GOT3 (cell line): ENCODE data around the gene MSRB3.
"Not testable (repeated sequence)": the region's sequence is repeated elsewhere in the genome, so short reads cannot be mapped to it uniquely, and the experiment has no call there.

Experiments
- DNase-seq: peaks from one replicate; lab custom pipeline; 2025; ENCODE audit warnings: mixed read lengths; lab: John Stamatoyannopoulos, UW

Gene MSRB3

GRCh38 chr12:65287426-65287825 lies 8.9 kb downstream of the MSRB3 start:
- DNase-seq, result no peak

GRCh38 chr12:65292241-65292640 lies 13.8 kb downstream of the MSRB3 start:
- DNase-seq, result no peak

- no peak for DNase-seq
Measured at GRCh38 chr12:65293735-65294134, 15.3 kb downstream of the MSRB3 start.

- no peak for DNase-seq
Measured at GRCh38 chr12:65294641-65295262, 16.3 kb downstream of the MSRB3 start.

GRCh38 chr12:65296508-65297265 lies 18.2 kb downstream of the MSRB3 start:
- DNase-seq, result no peak

GRCh38 chr12:65300097-65300496 lies 21.6 kb downstream of the MSRB3 start:
- no peak for DNase-seq

GRCh38 chr12:65300679-65301349 lies 22.3 kb downstream of the MSRB3 start:
- DNase-seq, result no peak

GRCh38 chr12:65302891-65303290 lies 24.4 kb downstream of the MSRB3 start:
- DNase-seq, result no peak

GRCh38 chr12:65305346-65305950 lies 27.0 kb downstream of the MSRB3 start:
- no peak for DNase-seq

GRCh38 chr12:65306366-65307168 lies 28.1 kb downstream of the MSRB3 start:
- DNase-seq, result no peak

- no peak for DNase-seq
Measured at GRCh38 chr12:65307169-65307501, 28.7 kb downstream of the MSRB3 start.

GRCh38 chr12:65308006-65308405 lies 29.5 kb downstream of the MSRB3 start:
- DNase-seq, result no peak

- no peak for DNase-seq
Measured at GRCh38 chr12:65308601-65309071, 30.2 kb downstream of the MSRB3 start.

GRCh38 chr12:65311260-65311659 lies 32.8 kb downstream of the MSRB3 start:
- no peak for DNase-seq

GRCh38 chr12:65313719-65314317 lies 35.3 kb downstream of the MSRB3 start:
- DNase-seq, result no peak

GRCh38 chr12:65315238-65315637 lies 36.8 kb downstream of the MSRB3 start:
- DNase-seq, result not testable (repeated sequence)

- no peak for DNase-seq
Measured at GRCh38 chr12:65318186-65318685, 39.8 kb downstream of the MSRB3 start.

GRCh38 chr12:65319688-65320200 lies 41.3 kb downstream of the MSRB3 start:
- no peak for DNase-seq

- DNase-seq, result no peak
Measured at GRCh38 chr12:65323070-65323469, 44.6 kb downstream of the MSRB3 start.

- no peak for DNase-seq
Measured at GRCh38 chr12:65324056-65324455, 45.6 kb downstream of the MSRB3 start.

GRCh38 chr12:65324551-65324950 lies 46.1 kb downstream of the MSRB3 start:
- DNase-seq, result no peak
